H9 (cell line): ENCODE results near the gene SCUBE1. TPM values are rescaled to one million over a fixed set of nuclear protein-coding genes. Genes with fewer than 3 reads are reported as not detected.

Experiments used
- DNase-seq: peaks from one replicate; pipeline ENCODE4 v3.0.0-alpha.2; 2017
- H2AFZ ChIP-seq: one replicate; pipeline ENCODE4 v1.6.1; 2013; ENCODE audit warnings: mild to moderate bottlenecking, low read length, control low read depth, moderate library complexity
- H2AK5ac ChIP-seq: 2 replicates; pipeline ENCODE4 v1.6.1; 2013; ENCODE audit warnings: low read length, control low read depth, mixed read lengths; ENCODE audit not compliant: insufficient read length
- H2BK120ac ChIP-seq: one replicate; pipeline ENCODE4 v1.6.1; 2013; ENCODE audit warnings: low read depth, mild to moderate bottlenecking, low read length, control low read depth, inconsistent platforms; ENCODE audit not compliant: poor library complexity, severe bottlenecking
- H2BK12ac ChIP-seq: 2 replicates; pipeline ENCODE4 v1.6.1; 2013; ENCODE audit warnings: low read length, control low read depth, mixed read lengths, low read depth; ENCODE audit not compliant: insufficient read length
- H2BK15ac ChIP-seq: 2 replicates; pipeline ENCODE4 v1.6.1; 2013; ENCODE audit warnings: low read depth, low read length, control low read depth
- H2BK20ac ChIP-seq: one replicate; pipeline ENCODE4 v1.6.1; 2013; ENCODE audit warnings: low read depth, mild to moderate bottlenecking, low read length, control low read depth, inconsistent platforms; ENCODE audit not compliant: poor library complexity, severe bottlenecking
- H2BK5ac ChIP-seq: 2 replicates; pipeline ENCODE4 v1.6.1; 2013; ENCODE audit warnings: low read length, control low read depth, mixed read lengths; ENCODE audit not compliant: insufficient read length
- H3K14ac ChIP-seq: 2 replicates; pipeline ENCODE4 v1.6.1; 2013; ENCODE audit warnings: low read length, control low read depth; ENCODE audit not compliant: insufficient read depth
- H3K18ac ChIP-seq: 2 replicates; pipeline ENCODE4 v1.6.1; 2013; ENCODE audit warnings: low read depth, mild to moderate bottlenecking, mixed read lengths, low read length, control low read depth; ENCODE audit not compliant: insufficient read length
- H3K23ac ChIP-seq: 2 replicates; pipeline ENCODE4 v1.6.1; 2013; ENCODE audit warnings: low read length, control low read depth, mixed read lengths, low read depth; ENCODE audit not compliant: insufficient read length
- H3K23me2 ChIP-seq: 2 replicates; pipeline ENCODE4 v1.6.1; 2013; ENCODE audit warnings: low read depth, mild to moderate bottlenecking, mixed read lengths, low read length, control low read depth; ENCODE audit not compliant: insufficient read length, poor library complexity, severe bottlenecking
- H3K27ac ChIP-seq: 2 replicates; pipeline ENCODE4 v1.5.1; 2013; ENCODE audit warnings: low read length, control low read depth, mixed read lengths, low read depth; ENCODE audit not compliant: insufficient read length
- H3K27me3 ChIP-seq: 2 replicates; pipeline ENCODE4 v1.6.1; 2013; ENCODE audit warnings: low read length, control low read depth, inconsistent platforms; ENCODE audit not compliant: insufficient read depth
- H3K4ac ChIP-seq: 2 replicates; pipeline ENCODE4 v1.6.1; 2013; ENCODE audit warnings: low read depth, mild to moderate bottlenecking, control low read depth, inconsistent platforms, low read length, moderate library complexity
- H3K4me1 ChIP-seq: 2 replicates; pipeline ENCODE4 v1.6.1; 2013; ENCODE audit warnings: low read length, control low read depth, inconsistent platforms; ENCODE audit not compliant: insufficient read depth
- H3K4me2 ChIP-seq: 2 replicates; pipeline ENCODE4 v1.6.1; 2013; ENCODE audit warnings: low read length, control low read depth, mixed read lengths; ENCODE audit not compliant: insufficient read length, insufficient read depth
- H3K56ac ChIP-seq: 2 replicates; pipeline ENCODE4 v1.6.1; 2013; ENCODE audit warnings: low read depth, mild to moderate bottlenecking, mixed read lengths, low read length, control low read depth; ENCODE audit not compliant: insufficient read length
- H3K79me1 ChIP-seq: 2 replicates; pipeline ENCODE4 v1.6.1; 2013; ENCODE audit warnings: low read depth, mild to moderate bottlenecking, moderate library complexity, low read length, control low read depth, inconsistent platforms; ENCODE audit not compliant: insufficient read depth, poor library complexity, severe bottlenecking
- H3K79me2 ChIP-seq: 2 replicates; pipeline ENCODE4 v1.6.1; 2013; ENCODE audit warnings: low read length, control low read depth, inconsistent platforms; ENCODE audit not compliant: insufficient read depth
- H3K9ac ChIP-seq: 2 replicates; pipeline ENCODE4 v1.6.1; 2013; ENCODE audit warnings: low read length, control low read depth, mixed read lengths; ENCODE audit not compliant: insufficient read length; ENCODE audit errors: extremely low read depth
- H3K9me3 ChIP-seq: one replicate; pipeline ENCODE4 v1.6.1; 2013; ENCODE audit warnings: low read depth, low read length, inconsistent platforms; ENCODE audit not compliant: control insufficient read depth
- H3T11ph ChIP-seq: one replicate; pipeline ENCODE4 v1.6.1; 2013; ENCODE audit warnings: mild to moderate bottlenecking, low read length, control low read depth, inconsistent platforms
- H4K20me1 ChIP-seq: one replicate; pipeline ENCODE4 v1.6.1; 2013; ENCODE audit not compliant: control insufficient read depth, insufficient read length, insufficient read depth
- H4K5ac ChIP-seq: 2 replicates; pipeline ENCODE4 v1.6.1; 2013; ENCODE audit warnings: low read depth, mild to moderate bottlenecking, mixed read lengths, low read length, control low read depth; ENCODE audit not compliant: insufficient read length
- H4K8ac ChIP-seq: replicated peaks from 2 replicates; pipeline ENCODE4 v1.6.1; 2013; ENCODE audit warnings: low read length, control low read depth, mixed read lengths, low read depth; ENCODE audit not compliant: insufficient read length
- H4K91ac ChIP-seq: 2 replicates; pipeline ENCODE4 v1.6.1; 2013; ENCODE audit warnings: low read depth, mild to moderate bottlenecking, moderate library complexity, mixed read lengths, low read length, control low read depth; ENCODE audit not compliant: insufficient read length
- H3K27ac Mint-ChIP-seq, 3 experiments: 2 replicates in 2 of 3; 3 replicates in 1 of 3; pipeline ENCODE4 v1.8.0; 2020 to 2021; ENCODE audit warnings: mixed read lengths in 3 of 3, mild to moderate bottlenecking in 1 of 3, moderate library complexity in 1 of 3
- H3K27me3 Mint-ChIP-seq: 2 replicates; pipeline ENCODE4 v1.8.0; 2021; ENCODE audit warnings: low read depth, mild to moderate bottlenecking, moderate library complexity, mixed read lengths
- H3K36me3 Mint-ChIP-seq, 3 experiments: 2 replicates in 2 of 3; 3 replicates in 1 of 3; pipeline ENCODE4 v1.8.0; 2020 to 2021; ENCODE audit warnings: low read depth in 3 of 3, mixed read lengths in 3 of 3; ENCODE audit not compliant: insufficient read depth in 1 of 3
- H3K4me1 Mint-ChIP-seq, 2 experiments: 2 replicates each; pipeline ENCODE4 v1.8.0; 2020; ENCODE audit warnings: mixed read lengths in 2 of 2
- H3K4me3 Mint-ChIP-seq, 2 experiments: 2 replicates in 1 of 2; 3 replicates in 1 of 2; pipeline ENCODE4 v1.8.0; 2020 to 2021; ENCODE audit warnings: mild to moderate bottlenecking in 2 of 2, mixed read lengths in 2 of 2, moderate library complexity in 1 of 2
- H3K9me3 Mint-ChIP-seq, 2 experiments: 2 replicates in 1 of 2; 3 replicates in 1 of 2; pipeline ENCODE4 v1.8.0; 2020; ENCODE audit warnings: mild to moderate bottlenecking in 2 of 2, mixed read lengths in 2 of 2, moderate library complexity in 1 of 2
- CTCF ChIP-seq: fragments of 200-600 bp; sonication (generic); conservative IDR thresholded peaks from 3 replicates; pipeline ENCODE4 v1.8.0; 2021; ENCODE audit warnings: antibody characterized with exemption, mild to moderate bottlenecking
- WGBS: extraction: QIAGEN DNeasy Blood & Tissue Kit; methylation state at CpG from one replicate; pipeline ENCODE4 v1.1.7; 2013; ENCODE audit warnings: missing lambda C conversion rate, low lambda C conversion rate, mixed read lengths; ENCODE audit not compliant: insufficient read length; ENCODE audit errors: extremely low coverage; 5-methylcytosine and 5-hydroxymethylcytosine counted together
- total RNA-seq: library from RNA; stranded (reverse); gene quantifications from 2 replicates; pipeline ENCODE4 v1.2.1, GENCODE V29; 2021

The SCUBE1 gene
- total RNA-seq, 1 experiment from 2014 or later, result 1.2 TPM

- Histone ChIP-seq H4K8ac (no peak overlapping the region), H3K23me2 (no peaks in the 10 kb centered on the region), H3K14ac (no peak overlapping the region), H3K27me3 (no peaks in the 10 kb centered on the region), H3T11ph (no peak overlapping the region), H2BK5ac (no peak overlapping the region), H2BK12ac (no peak overlapping the region), H2AK5ac (no peak overlapping the region), H3K4me2 (no peak overlapping the region), H3K9me3 (no peaks in the 10 kb centered on the region), H4K5ac (no peak overlapping the region), H3K4me1 (no peaks in the 10 kb centered on the region), H2BK20ac (no peak overlapping the region), H3K23ac (no peak overlapping the region), H3K79me1 (no peaks in the 10 kb centered on the region), H2BK120ac (no peak overlapping the region), H3K27ac (no peak overlapping the region), H4K91ac (no peak overlapping the region), H3K18ac (no peak overlapping the region), H4K20me1 (no peaks in the 10 kb centered on the region), H3K56ac (no peak overlapping the region), H3K4ac (no peak overlapping the region), H3K79me2 (no peaks in the 10 kb centered on the region), H2AFZ (no peak overlapping the region), H3K9ac (no peak overlapping the region), H2BK15ac (no peak overlapping the region)
- H3K27me3 Mint-ChIP-seq, result peaks cover 7% of the 10 kb centered on the region
- H3K27ac Mint-ChIP-seq, result no peak overlapping the region
- H3K36me3 Mint-ChIP-seq, result no peaks in the 10 kb centered on the region; a peak in 1 of 7 replicates
- no peak for TF ChIP-seq CTCF
- no CpG with 5 or more reads among the region's 10 CpGs for WGBS
- H3K4me3 Mint-ChIP-seq, result no peak overlapping the region
- no peak for DNase-seq
- no peaks in the 10 kb centered on the region for H3K9me3 Mint-ChIP-seq
- peaks cover 0 to 9% of the 10 kb centered on the region in 2 experiments; a peak in 2 of 4 replicates for H3K4me1 Mint-ChIP-seq
These were observed 41.3 kb downstream of the SCUBE1 start for GRCh38 chr22:43301866-43302265.
